MM.1S (cell line): Measurements from ENCODE around the gene RBFA.

ENCODE experiments used
- DNase-seq: peaks from one replicate; pipeline ENCODE4 v3.0.0-alpha.2; 2015
- H2AFZ ChIP-seq: fragments of 300-600 bp; sonication (generic); 2 replicates; pipeline ENCODE4 v1.6.0; 2016; ENCODE audit warnings: antibody characterized with exemption, low read length
- H3F3A ChIP-seq: fragments of 300-600 bp; sonication (generic); 2 replicates; pipeline ENCODE4 v1.6.1; 2016; ENCODE audit warnings: mild to moderate bottlenecking, antibody characterized with exemption, low read length, moderate library complexity, mixed read lengths; ENCODE audit not compliant: insufficient read depth
- H3K27ac ChIP-seq: fragments of 300-600 bp; sonication (generic); 2 replicates; pipeline ENCODE4 v1.5.1; 2016; ENCODE audit warnings: mild to moderate bottlenecking, low read length
- H3K27me3 ChIP-seq: fragments of 300-600 bp; sonication (generic); replicated peaks from 2 replicates; pipeline ENCODE4 v1.6.0; 2016; ENCODE audit warnings: low read length; ENCODE audit not compliant: insufficient read depth
- H3K36me3 ChIP-seq: fragments of 300-600 bp; sonication (generic); replicated peaks from 2 replicates; pipeline ENCODE4 v1.6.1; 2016; ENCODE audit warnings: mild to moderate bottlenecking, low read length, mixed read lengths; ENCODE audit not compliant: insufficient read depth
- H3K4me1 ChIP-seq: fragments of 300-600 bp; sonication (generic); 2 replicates; pipeline ENCODE4 v1.6.1; 2016; ENCODE audit warnings: low read length, mixed read lengths
- H3K4me2 ChIP-seq: fragments of 300-600 bp; sonication (generic); 2 replicates; pipeline ENCODE4 v1.6.0; 2016; ENCODE audit warnings: low read depth, low read length
- H3K4me3 ChIP-seq: fragments of 300-600 bp; sonication (generic); 2 replicates; pipeline ENCODE4 v1.5.1; 2016; ENCODE audit warnings: low read length, mixed read lengths
- H3K79me2 ChIP-seq: fragments of 300-600 bp; sonication (generic); 2 replicates; pipeline ENCODE4 v1.6.1; 2016; ENCODE audit warnings: mixed run types, low read length, mixed read lengths
- H3K9ac ChIP-seq: fragments of 300-600 bp; sonication (generic); 2 replicates; pipeline ENCODE4 v1.6.1; 2016; ENCODE audit warnings: low read length, mixed read lengths
- H3K9me2 ChIP-seq: fragments of 300-600 bp; sonication (generic); replicated peaks from 2 replicates; pipeline ENCODE4 v1.6.1; 2016; ENCODE audit warnings: mild to moderate bottlenecking, low read length, mixed read lengths; ENCODE audit not compliant: insufficient read depth
- H3K9me3 ChIP-seq: fragments of 300-600 bp; sonication (generic); replicated peaks from 2 replicates; pipeline ENCODE4 v1.6.1; 2016; ENCODE audit warnings: mild to moderate bottlenecking, low read length, mixed read lengths; ENCODE audit not compliant: insufficient read depth
- H4K20me1 ChIP-seq: fragments of 300-600 bp; sonication (generic); 2 replicates; pipeline ENCODE4 v1.6.1; 2016; ENCODE audit warnings: mild to moderate bottlenecking, low read length, moderate library complexity, mixed read lengths; ENCODE audit not compliant: insufficient read depth
- CTCF ChIP-seq: fragments of 300-600 bp; sonication (generic); IDR thresholded peaks from 2 replicates; pipeline ENCODE4 v1.5.1; 2016; ENCODE audit warnings: antibody characterized with exemption, low read length, mixed read lengths
- EZH2 ChIP-seq: fragments of 300-600 bp; sonication (generic); optimal IDR thresholded peaks from 2 replicates; pipeline ENCODE3; 2017; ENCODE audit warnings: low read depth, mild to moderate bottlenecking, antibody characterized with exemption, low read length, mixed read lengths
- EZH2phosphoT487 ChIP-seq: fragments of 300-600 bp; sonication (generic); IDR thresholded peaks from 2 replicates; pipeline ENCODE4 v1.6.1; 2018; ENCODE audit warnings: antibody characterized with exemption, low read length

Gene RBFA

DNA sequence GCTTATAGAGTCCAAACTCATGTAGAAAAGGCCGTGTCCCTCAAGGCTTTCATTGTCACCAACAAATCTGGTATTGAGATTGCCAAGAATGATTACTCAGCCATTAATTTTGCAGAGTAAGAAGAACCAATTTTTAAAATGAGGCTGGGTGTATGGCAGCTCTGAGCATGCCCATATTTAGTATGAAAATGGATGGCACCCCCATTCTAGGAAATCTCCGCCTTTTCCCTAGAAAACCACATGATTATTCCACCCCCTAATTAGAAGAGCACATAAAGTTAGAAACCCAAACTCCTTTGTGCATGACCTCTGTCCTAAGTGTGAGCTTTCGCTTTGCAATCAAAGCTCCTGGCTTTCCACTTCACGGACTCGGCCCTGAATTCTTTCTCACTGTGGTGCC is 31.8 kb upstream of the RBFA start:
- no peaks in the 10 kb centered on the region for H3K9me2 ChIP-seq
- TF ChIP-seq EZH2phosphoT487 (no peak), CTCF (no peak), EZH2 (no peak)
- H3K27ac ChIP-seq, result no peak overlapping the region
- H3K36me3 ChIP-seq, result no peaks in the 10 kb centered on the region
- no peak overlapping the region for H3K9ac ChIP-seq
- H3K9me3 ChIP-seq, result no peaks in the 10 kb centered on the region
- no peaks in the 10 kb centered on the region for H3K4me1 ChIP-seq
- H3K4me3 ChIP-seq, result no peak overlapping the region
- no peak overlapping the region for H2AFZ ChIP-seq
- no peaks in the 10 kb centered on the region for H3K79me2 ChIP-seq
- no peaks in the 10 kb centered on the region for H3K27me3 ChIP-seq
- no peak overlapping the region for H3K4me2 ChIP-seq
- DNase-seq, result no peak
- no peaks in the 10 kb centered on the region for H3F3A ChIP-seq
- no peaks in the 10 kb centered on the region for H4K20me1 ChIP-seq

DNA sequence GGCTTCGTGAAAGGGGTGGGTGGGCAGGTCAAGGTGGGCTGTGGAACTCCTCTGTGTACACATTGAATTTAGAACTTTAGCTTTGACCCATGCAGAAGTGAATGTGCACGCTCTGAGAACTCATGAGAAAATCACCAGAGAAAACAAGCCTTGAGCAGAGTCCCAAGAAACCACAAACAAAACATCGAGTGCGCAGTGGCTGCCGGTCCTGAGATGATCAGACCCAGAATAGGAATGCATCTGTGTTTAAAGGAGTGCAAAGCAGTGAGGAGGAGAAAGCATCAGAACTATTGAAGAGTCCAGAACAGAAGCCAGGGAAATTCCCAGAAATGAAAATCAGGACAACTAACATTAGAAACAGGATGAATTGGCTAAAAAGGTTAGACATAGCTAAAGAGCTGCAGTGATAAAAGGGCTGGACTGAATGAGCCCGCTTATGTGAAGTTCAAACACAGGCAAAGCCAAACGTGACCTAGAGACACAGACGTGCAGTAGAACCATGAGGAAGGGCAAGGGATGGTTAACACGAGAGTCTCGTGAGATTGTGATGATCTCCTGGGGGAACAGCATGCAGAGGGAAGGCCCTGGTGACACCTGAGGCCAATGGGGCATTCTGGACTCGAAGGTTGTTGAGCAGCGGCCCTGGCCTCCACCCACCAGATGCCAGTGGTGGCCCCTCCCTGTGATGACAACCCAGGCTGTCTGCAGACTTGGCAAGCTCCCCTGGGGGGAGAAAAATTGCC is 29.5 kb upstream of the RBFA start:
- no peaks in the 10 kb centered on the region for H3K79me2 ChIP-seq
- H2AFZ ChIP-seq, result no peak overlapping the region
- H3K4me2 ChIP-seq, result no peak overlapping the region
- no peaks in the 10 kb centered on the region for H3F3A ChIP-seq
- H3K4me3 ChIP-seq, result no peak overlapping the region
- no peaks in the 10 kb centered on the region for H3K9me2 ChIP-seq
- no peaks in the 10 kb centered on the region for H4K20me1 ChIP-seq
- H3K36me3 ChIP-seq, result no peaks in the 10 kb centered on the region
- no peaks in the 10 kb centered on the region for H3K9me3 ChIP-seq
- H3K27ac ChIP-seq, result no peak overlapping the region
- no peaks in the 10 kb centered on the region for H3K27me3 ChIP-seq
- H3K9ac ChIP-seq, result no peak overlapping the region
- H3K4me1 ChIP-seq, result no peaks in the 10 kb centered on the region
- TF ChIP-seq EZH2phosphoT487, result no peak
- no peak for TF ChIP-seq EZH2
- TF ChIP-seq CTCF, result no peak
- no peak for DNase-seq

DNA sequence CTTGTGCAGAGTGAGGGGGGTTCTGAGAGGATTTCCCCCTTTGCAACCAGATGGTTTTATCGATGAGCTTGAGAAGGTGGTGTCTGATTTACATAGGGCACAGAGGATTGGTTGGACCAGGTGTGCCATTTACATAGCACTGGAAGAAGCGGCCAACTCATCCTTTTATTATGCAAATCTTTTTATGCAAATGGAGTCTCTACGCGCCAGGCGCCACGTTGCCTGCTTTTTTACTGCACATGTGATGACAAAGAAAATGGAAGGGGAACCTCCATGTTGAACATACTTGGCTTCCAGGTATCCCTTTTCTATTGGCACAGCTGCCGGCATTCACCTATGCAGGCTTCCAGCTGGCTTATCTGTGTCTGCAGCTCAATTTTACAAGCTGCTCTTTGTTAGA is 27.5 kb upstream of the RBFA start:
- no peak for DNase-seq
- Histone ChIP-seq H3K27me3 (no peaks in the 10 kb centered on the region), H3K4me2 (no peak overlapping the region), H3K79me2 (no peaks in the 10 kb centered on the region), H4K20me1 (no peaks in the 10 kb centered on the region), H3K9me2 (no peaks in the 10 kb centered on the region), H2AFZ (no peak overlapping the region), H3K36me3 (no peaks in the 10 kb centered on the region), H3K4me1 (no peaks in the 10 kb centered on the region), H3K9ac (no peak overlapping the region), H3K4me3 (no peak overlapping the region), H3K27ac (no peak overlapping the region), H3K9me3 (no peaks in the 10 kb centered on the region), H3F3A (no peaks in the 10 kb centered on the region)
- TF ChIP-seq EZH2, result no peak
- TF ChIP-seq CTCF, result no peak
- TF ChIP-seq EZH2phosphoT487, result no peak
